Immature natural killer cell (primary cell): Measurements from ENCODE around the gene NPB. TPM values are rescaled to one million over a fixed set of nuclear protein-coding genes. Genes with fewer than 3 reads are reported as not detected.
A peak's percentile ranks its signal among the peaks of the same experiment; 100 is the strongest.

Source experiments
- DNase-seq, 3 donors: peaks; one replicate each; pipeline ENCODE4 v3.0.0; 2022; ENCODE audit warnings: mixed read lengths in 1 of 3
- H3K27ac Mint-ChIP-seq, 6 donors: one replicate each; pipeline ENCODE4 v1.8.0; 2020; ENCODE audit warnings: mixed read lengths in 6 of 6, mild to moderate bottlenecking in 5 of 6, inconsistent platforms in 4 of 6, moderate library complexity in 3 of 6
- H3K27me3 Mint-ChIP-seq, 3 donors: one replicate each; pipeline ENCODE4 v1.8.0; 2020 to 2021; ENCODE audit warnings: low read depth in 3 of 3, mild to moderate bottlenecking in 3 of 3, mixed read lengths in 3 of 3, moderate library complexity in 3 of 3, inconsistent platforms in 1 of 3
- H3K36me3 Mint-ChIP-seq, 3 donors: one replicate each; pipeline ENCODE4 v1.8.0; 2020; ENCODE audit warnings: mixed read lengths in 3 of 3, inconsistent platforms in 2 of 3, mild to moderate bottlenecking in 2 of 3
- H3K4me1 Mint-ChIP-seq, 2 donors: one replicate each; pipeline ENCODE4 v1.8.0; 2020; ENCODE audit warnings: inconsistent platforms in 2 of 2, mild to moderate bottlenecking in 2 of 2, mixed read lengths in 2 of 2, moderate library complexity in 1 of 2
- H3K4me3 Mint-ChIP-seq, 5 donors: one replicate each; pipeline ENCODE4 v1.8.0; 2020; ENCODE audit warnings: mild to moderate bottlenecking in 5 of 5, mixed read lengths in 5 of 5, inconsistent platforms in 3 of 5, moderate library complexity in 3 of 5
- H3K9me3 Mint-ChIP-seq, 6 donors: one replicate each; pipeline ENCODE4 v1.8.0; 2020; ENCODE audit warnings: mild to moderate bottlenecking in 6 of 6, mixed read lengths in 6 of 6, inconsistent platforms in 4 of 6, moderate library complexity in 3 of 6
- polyA plus RNA-seq, 3 donors: library from polyadenylated mRNA; unstranded; fragments of 300-500 nt; fragmentation: Illumina TruSeq; gene quantifications; one replicate each; pipeline ENCODE4 v1.2.3, GENCODE V29; 2021

The NPB gene
- polyA plus RNA-seq, 3 donors from 2014 or later: not detected

- Mint-ChIP-seq H3K4me1 (no peaks in the 10 kb centered on the region), H3K36me3 (peaks cover 4 to 11% (median 10%) of the 10 kb centered on the region in 3 donors), H3K27ac (peak overlapping the region in 1 of 6 donors; percentile 49), H3K9me3 (no peaks in the 10 kb centered on the region), H3K27me3 (peaks cover 0 to 2% (median 1%) of the 10 kb centered on the region in 3 donors), H3K4me3 (no peak overlapping the region)
- no peak for DNase-seq
Measured at GRCh38 chr17:81878294-81878693, 23.7 kb upstream of the NPB start.

GRCh38 chr17:81879121-81879520 is 22.9 kb upstream of the NPB start:
- no peak overlapping the region for H3K4me3 Mint-ChIP-seq
- no peaks in the 10 kb centered on the region for H3K4me1 Mint-ChIP-seq
- peaks cover 4 to 11% (median 10%) of the 10 kb centered on the region in 3 donors for H3K36me3 Mint-ChIP-seq
- no peaks in the 10 kb centered on the region for H3K9me3 Mint-ChIP-seq
- peak overlapping the region in 1 of 6 donors; percentile 60 for H3K27ac Mint-ChIP-seq
- DNase-seq: no peak
- H3K27me3 Mint-ChIP-seq: peaks cover 0 to 1% (median 0%) of the 10 kb centered on the region in 3 donors

- peaks cover 4 to 34% (median 14%) of the 10 kb centered on the region in 3 donors for H3K36me3 Mint-ChIP-seq
- peaks cover 0 to 6% (median 5%) of the 10 kb centered on the region in 3 donors for H3K27me3 Mint-ChIP-seq
- no peak overlapping the region for H3K4me3 Mint-ChIP-seq
- H3K27ac Mint-ChIP-seq: peak overlapping the region in 1 of 6 donors; percentile 31
- DNase-seq: no peak
- H3K4me1 Mint-ChIP-seq: peaks cover 11 to 16% of the 10 kb centered on the region in 2 donors
- H3K9me3 Mint-ChIP-seq: no peaks in the 10 kb centered on the region
Measured at GRCh38 chr17:81884520-81884919, 17.5 kb upstream of the NPB start.

GRCh38 chr17:81884968-81885367 is 17.1 kb upstream of the NPB start:
- H3K4me3 Mint-ChIP-seq: no peak overlapping the region
- no peak for DNase-seq
- H3K27ac Mint-ChIP-seq: no peak overlapping the region
- no peaks in the 10 kb centered on the region for H3K9me3 Mint-ChIP-seq
- H3K4me1 Mint-ChIP-seq: peaks cover 12 to 18% of the 10 kb centered on the region in 2 donors
- peaks cover 4 to 34% (median 14%) of the 10 kb centered on the region in 3 donors for H3K36me3 Mint-ChIP-seq
- H3K27me3 Mint-ChIP-seq: peaks cover 0 to 6% (median 6%) of the 10 kb centered on the region in 3 donors

GRCh38 chr17:81885454-81885853 is 16.6 kb upstream of the NPB start:
- Mint-ChIP-seq H3K4me1 (peaks cover 17 to 23% of the 10 kb centered on the region in 2 donors), H3K4me3 (no peak overlapping the region), H3K27ac (peak overlapping the region in 3 of 6 donors; percentile 6 to 64 (median 43)), H3K27me3 (peaks cover 0 to 11% (median 6%) of the 10 kb centered on the region in 3 donors), H3K9me3 (no peaks in the 10 kb centered on the region), H3K36me3 (peaks cover 4 to 34% (median 14%) of the 10 kb centered on the region in 3 donors)
- no peak for DNase-seq

GRCh38 chr17:81885869-81886548 is 16.0 kb upstream of the NPB start:
- Mint-ChIP-seq H3K36me3 (peaks cover 4 to 34% (median 14%) of the 10 kb centered on the region in 3 donors), H3K4me1 (peaks cover 19 to 24% of the 10 kb centered on the region in 2 donors), H3K4me3 (no peak overlapping the region)

GRCh38 chr17:81888105-81888987 is 13.7 kb upstream of the NPB start:
- H3K9me3 Mint-ChIP-seq: no peaks in the 10 kb centered on the region

More at GRCh38 chr17:81885869-81886548, 16.0 kb upstream of the NPB start:
- peaks cover 2 to 12% (median 6%) of the 10 kb centered on the region in 3 donors for H3K27me3 Mint-ChIP-seq
- no peak for DNase-seq
- peak overlapping the region in 1 of 6 donors; percentile 64 for H3K27ac Mint-ChIP-seq
- no peaks in the 10 kb centered on the region for H3K9me3 Mint-ChIP-seq

GRCh38 chr17:81888988-81889595 is 12.9 kb upstream of the NPB start:
- peaks cover 6 to 17% (median 6%) of the 10 kb centered on the region in 3 donors for H3K27me3 Mint-ChIP-seq
- H3K9me3 Mint-ChIP-seq: no peaks in the 10 kb centered on the region
- peaks cover 4 to 30% (median 14%) of the 10 kb centered on the region in 3 donors for H3K36me3 Mint-ChIP-seq
- H3K4me1 Mint-ChIP-seq: peaks cover 22 to 24% of the 10 kb centered on the region in 2 donors
- DNase-seq: no peak
- peak overlapping the region; percentile 58 to 85 (median 66) for H3K4me3 Mint-ChIP-seq
- H3K27ac Mint-ChIP-seq: peak overlapping the region in 5 of 6 donors; percentile 49 to 83 (median 57)

More at GRCh38 chr17:81888105-81888987, 13.7 kb upstream of the NPB start:
- Mint-ChIP-seq H3K36me3 (peaks cover 4 to 30% (median 14%) of the 10 kb centered on the region in 3 donors), H3K4me3 (peak overlapping the region in 4 of 5 donors; percentile 15 to 66 (median 52)), H3K27me3 (peaks cover 6 to 17% (median 6%) of the 10 kb centered on the region in 3 donors), H3K27ac (peak overlapping the region in 5 of 6 donors; percentile 18 to 63 (median 49)), H3K4me1 (peaks cover 22 to 24% of the 10 kb centered on the region in 2 donors)
- DNase-seq: no peak

- peak overlapping the region; percentile 66 to 87 (median 82) for H3K4me3 Mint-ChIP-seq
- peak overlapping the region; percentile 50 to 92 (median 86) for H3K27ac Mint-ChIP-seq
- no peak for DNase-seq
- H3K4me1 Mint-ChIP-seq: peaks cover 22 to 24% of the 10 kb centered on the region in 2 donors
- no peaks in the 10 kb centered on the region for H3K9me3 Mint-ChIP-seq
- H3K36me3 Mint-ChIP-seq: peaks cover 4 to 30% (median 14%) of the 10 kb centered on the region in 3 donors
- peaks cover 6 to 17% (median 6%) of the 10 kb centered on the region in 3 donors for H3K27me3 Mint-ChIP-seq
Measured at GRCh38 chr17:81889602-81890001, 12.4 kb upstream of the NPB start.

- Mint-ChIP-seq H3K4me3 (peak overlapping the region; percentile 80 to 87 (median 82)), H3K9me3 (no peaks in the 10 kb centered on the region), H3K36me3 (peaks cover 4 to 30% (median 14%) of the 10 kb centered on the region in 3 donors), H3K27ac (peak overlapping the region; percentile 79 to 97 (median 90)), H3K4me1 (peaks cover 22 to 24% of the 10 kb centered on the region in 2 donors), H3K27me3 (peaks cover 1 to 14% (median 6%) of the 10 kb centered on the region in 3 donors)
- no peak for DNase-seq
Measured at GRCh38 chr17:81890447-81891302, 11.4 kb upstream of the NPB start.

GRCh38 chr17:81891303-81891552 is 10.8 kb upstream of the NPB start:
- peaks cover 4 to 28% (median 14%) of the 10 kb centered on the region in 3 donors for H3K36me3 Mint-ChIP-seq
- H3K27ac Mint-ChIP-seq: peak overlapping the region; percentile 90 to 98 (median 96)
- no peak for DNase-seq
- H3K4me1 Mint-ChIP-seq: peaks cover 22 to 24% of the 10 kb centered on the region in 2 donors
- peaks cover 0 to 14% (median 6%) of the 10 kb centered on the region in 3 donors for H3K27me3 Mint-ChIP-seq
- H3K9me3 Mint-ChIP-seq: no peaks in the 10 kb centered on the region
- H3K4me3 Mint-ChIP-seq: peak overlapping the region; percentile 90 to 97 (median 94)

- no peak for DNase-seq
- peaks cover 0 to 11% (median 4%) of the 10 kb centered on the region in 3 donors for H3K36me3 Mint-ChIP-seq
- peaks cover 0 to 10% (median 6%) of the 10 kb centered on the region in 3 donors for H3K27me3 Mint-ChIP-seq
- no peaks in the 10 kb centered on the region for H3K9me3 Mint-ChIP-seq
- peaks cover 1 to 6% of the 10 kb centered on the region in 2 donors for H3K4me1 Mint-ChIP-seq
- no peak overlapping the region for H3K4me3 Mint-ChIP-seq
- H3K27ac Mint-ChIP-seq: no peak overlapping the region
Measured at GRCh38 chr17:81895400-81895799, 6.6 kb upstream of the NPB start.
